Activated T-helper 2 cell treated with anti-CD3 and anti-CD28 coated beads, Interferon-gamma antibody, Interleukin-2, Interleukin-4, amounts not matched to agents 10 μg/mL and 5 μg/mL and 100 μg/mL, durations not matched to agents 14 hours and 24 hours and 36 hours (primary cell): Measurements from ENCODE around the gene NRXN3. TPM values are rescaled to one million over a fixed set of nuclear protein-coding genes. Genes with fewer than 3 reads are reported as not detected.

ENCODE experiments used
- DNase-seq: peaks from one replicate; pipeline ENCODE4 v3.0.0; 2021; ENCODE audit warnings: low spot score
- H3K27ac Mint-ChIP-seq: one replicate; pipeline ENCODE4 v1.8.0; 2021; ENCODE audit warnings: mixed read lengths
- H3K27me3 Mint-ChIP-seq: one replicate; pipeline ENCODE4 v1.8.0; 2021; ENCODE audit warnings: low read depth, mixed read lengths
- H3K36me3 Mint-ChIP-seq: one replicate; pipeline ENCODE4 v1.8.0; 2021; ENCODE audit warnings: low read depth, mixed read lengths
- H3K4me1 Mint-ChIP-seq: one replicate; pipeline ENCODE4 v1.8.0; 2021; ENCODE audit warnings: low read depth, mixed read lengths
- H3K4me3 Mint-ChIP-seq: one replicate; pipeline ENCODE4 v1.8.0; 2021; ENCODE audit warnings: low read depth, mild to moderate bottlenecking, moderate library complexity, mixed read lengths
- H3K9me3 Mint-ChIP-seq: one replicate; pipeline ENCODE4 v1.8.0; 2021; ENCODE audit warnings: mixed read lengths
- intact Hi-C: fragments of 100-400 bp; cut with micrococcal nuclease; formaldehyde crosslinking; loops from one replicate; pipeline ENCODE4 v1.15.1; 2023
- total RNA-seq: library from RNA; stranded (reverse); gene quantifications from 2 replicates; pipeline ENCODE4 v1.2.3, GENCODE V29; 2022

NRXN3 gene
- total RNA-seq, 1 donor from 2014 or later, result not detected

GRCh38 chr14:78181270-78181669 is 11.1 kb downstream of the NRXN3 start:
- H3K27ac Mint-ChIP-seq, result no peak overlapping the region
- no peak for DNase-seq
- peaks cover 2% of the 10 kb centered on the region for H3K27me3 Mint-ChIP-seq
- no peaks in the 10 kb centered on the region for H3K9me3 Mint-ChIP-seq
- no peak overlapping the region for H3K4me3 Mint-ChIP-seq
- H3K4me1 Mint-ChIP-seq, result no peaks in the 10 kb centered on the region
- intact Hi-C loops, result no loop called here
- no peaks in the 10 kb centered on the region for H3K36me3 Mint-ChIP-seq

- no peaks in the 10 kb centered on the region for H3K4me1 Mint-ChIP-seq
- no peak overlapping the region for H3K27ac Mint-ChIP-seq
- DNase-seq, result no peak
- intact Hi-C loops, result no loop called here
- peaks cover 2% of the 10 kb centered on the region for H3K27me3 Mint-ChIP-seq
- no peaks in the 10 kb centered on the region for H3K36me3 Mint-ChIP-seq
- no peak overlapping the region for H3K4me3 Mint-ChIP-seq
- H3K9me3 Mint-ChIP-seq, result no peaks in the 10 kb centered on the region
Measured at GRCh38 chr14:78182722-78183121, 12.5 kb downstream of the NRXN3 start.

- no peak overlapping the region for H3K27ac Mint-ChIP-seq
- H3K36me3 Mint-ChIP-seq, result no peaks in the 10 kb centered on the region
- peaks cover 2% of the 10 kb centered on the region for H3K27me3 Mint-ChIP-seq
- H3K4me3 Mint-ChIP-seq, result no peak overlapping the region
- no peaks in the 10 kb centered on the region for H3K4me1 Mint-ChIP-seq
- H3K9me3 Mint-ChIP-seq, result no peaks in the 10 kb centered on the region
- intact Hi-C loops, result no loop called here
- no peak for DNase-seq
Measured at GRCh38 chr14:78184157-78184556, 14.0 kb downstream of the NRXN3 start.

- intact Hi-C loops, result no loop called here
- H3K9me3 Mint-ChIP-seq, result no peaks in the 10 kb centered on the region
Measured at GRCh38 chr14:78186277-78186676, 16.1 kb downstream of the NRXN3 start.

GRCh38 chr14:78188882-78189281 is 18.7 kb downstream of the NRXN3 start:
- H3K36me3 Mint-ChIP-seq, result no peaks in the 10 kb centered on the region
- H3K4me1 Mint-ChIP-seq, result no peaks in the 10 kb centered on the region
- no peak overlapping the region for H3K27ac Mint-ChIP-seq
- H3K9me3 Mint-ChIP-seq, result no peaks in the 10 kb centered on the region
- DNase-seq, result no peak
- no peak overlapping the region for H3K4me3 Mint-ChIP-seq
- no peaks in the 10 kb centered on the region for H3K27me3 Mint-ChIP-seq
- intact Hi-C loops, result no loop called here

More at GRCh38 chr14:78186277-78186676, 16.1 kb downstream of the NRXN3 start:
- no peak for DNase-seq
- Mint-ChIP-seq H3K4me1 (no peaks in the 10 kb centered on the region), H3K27me3 (peaks cover 2% of the 10 kb centered on the region), H3K4me3 (no peak overlapping the region), H3K27ac (no peak overlapping the region), H3K36me3 (no peaks in the 10 kb centered on the region)

- no peak overlapping the region for H3K27ac Mint-ChIP-seq
- intact Hi-C loops, result no loop called here
- H3K36me3 Mint-ChIP-seq, result no peaks in the 10 kb centered on the region
- H3K9me3 Mint-ChIP-seq, result no peaks in the 10 kb centered on the region
- peaks cover 5% of the 10 kb centered on the region for H3K27me3 Mint-ChIP-seq
- H3K4me1 Mint-ChIP-seq, result no peaks in the 10 kb centered on the region
- H3K4me3 Mint-ChIP-seq, result no peak overlapping the region
- no peak for DNase-seq
Measured at GRCh38 chr14:78195431-78195830, 25.3 kb downstream of the NRXN3 start.

GRCh38 chr14:78196323-78196722 is 26.1 kb downstream of the NRXN3 start:
- H3K27me3 Mint-ChIP-seq, result peaks cover 5% of the 10 kb centered on the region

GRCh38 chr14:78197051-78197450 is 26.9 kb downstream of the NRXN3 start:
- Mint-ChIP-seq H3K27me3 (peaks cover 5% of the 10 kb centered on the region), H3K36me3 (no peaks in the 10 kb centered on the region), H3K9me3 (no peaks in the 10 kb centered on the region), H3K27ac (no peak overlapping the region), H3K4me1 (peaks cover 6% of the 10 kb centered on the region), H3K4me3 (no peak overlapping the region)
- no peak for DNase-seq
- intact Hi-C loops, result no loop called here

More at GRCh38 chr14:78196323-78196722, 26.1 kb downstream of the NRXN3 start:
- H3K4me1 Mint-ChIP-seq, result no peaks in the 10 kb centered on the region
- DNase-seq, result no peak
- H3K9me3 Mint-ChIP-seq, result no peaks in the 10 kb centered on the region
- no peaks in the 10 kb centered on the region for H3K36me3 Mint-ChIP-seq
- intact Hi-C loops, result no loop called here
- H3K27ac Mint-ChIP-seq, result no peak overlapping the region
- no peak overlapping the region for H3K4me3 Mint-ChIP-seq

- intact Hi-C loops, result no loop called here
- H3K4me1 Mint-ChIP-seq, result peaks cover 19% of the 10 kb centered on the region
- no peak overlapping the region for H3K4me3 Mint-ChIP-seq
- no peak overlapping the region for H3K27ac Mint-ChIP-seq
- H3K9me3 Mint-ChIP-seq, result no peaks in the 10 kb centered on the region
- no peak for DNase-seq
- peaks cover 2% of the 10 kb centered on the region for H3K27me3 Mint-ChIP-seq
- H3K36me3 Mint-ChIP-seq, result no peaks in the 10 kb centered on the region
Measured at GRCh38 chr14:78202163-78202562, 32.0 kb downstream of the NRXN3 start.

- Mint-ChIP-seq H3K27ac (no peak overlapping the region), H3K36me3 (no peaks in the 10 kb centered on the region), H3K4me3 (no peak overlapping the region), H3K4me1 (peaks cover 19% of the 10 kb centered on the region), H3K27me3 (peaks cover 2% of the 10 kb centered on the region), H3K9me3 (no peaks in the 10 kb centered on the region)
- no peak for DNase-seq
- intact Hi-C loops, result no loop called here
Measured at GRCh38 chr14:78202976-78203375, 32.8 kb downstream of the NRXN3 start.

GRCh38 chr14:78207414-78207813 is 37.2 kb downstream of the NRXN3 start:
- no peak overlapping the region for H3K4me3 Mint-ChIP-seq
- no peak overlapping the region for H3K27ac Mint-ChIP-seq
- no peak for DNase-seq
- H3K9me3 Mint-ChIP-seq, result peaks cover 7% of the 10 kb centered on the region
- no peaks in the 10 kb centered on the region for H3K36me3 Mint-ChIP-seq
- H3K4me1 Mint-ChIP-seq, result peaks cover 9% of the 10 kb centered on the region
- intact Hi-C loops, result no loop called here
- no peaks in the 10 kb centered on the region for H3K27me3 Mint-ChIP-seq

- no peak overlapping the region for H3K27ac Mint-ChIP-seq
- no peak overlapping the region for H3K4me3 Mint-ChIP-seq
- H3K36me3 Mint-ChIP-seq, result no peaks in the 10 kb centered on the region
- no peaks in the 10 kb centered on the region for H3K27me3 Mint-ChIP-seq
- intact Hi-C loops, result no loop called here
- H3K9me3 Mint-ChIP-seq, result no peaks in the 10 kb centered on the region
- H3K4me1 Mint-ChIP-seq, result no peaks in the 10 kb centered on the region
- no peak for DNase-seq
Measured at GRCh38 chr14:78220273-78220672, 50.1 kb downstream of the NRXN3 start.

GRCh38 chr14:78222746-78223145 is 52.6 kb downstream of the NRXN3 start:
- Mint-ChIP-seq H3K4me1 (no peaks in the 10 kb centered on the region), H3K9me3 (peaks cover 3% of the 10 kb centered on the region), H3K27me3 (no peaks in the 10 kb centered on the region), H3K27ac (no peak overlapping the region), H3K36me3 (no peaks in the 10 kb centered on the region), H3K4me3 (no peak overlapping the region)
- intact Hi-C loops, result no loop called here
- no peak for DNase-seq
